Astrocyte (in vitro differentiated cells and primary cell): ENCODE results near the gene FAM25A. TPM values are rescaled to one million over a fixed set of nuclear protein-coding genes. Genes with fewer than 3 reads are reported as not detected.

Source experiments
- DNase-seq: peaks from one replicate; pipeline ENCODE4 v3.0.0-alpha.2; 2010; ENCODE audit warnings: low read depth
- FAIRE-seq: peaks from 2 replicates; lab custom pipeline; 2011; peaks lifted over from hg19 to GRCh38; lab: Jason Lieb, UNC
- H2AFZ ChIP-seq: 2 replicates; pipeline ENCODE4 v1.6.0; 2012; ENCODE audit warnings: low read depth, low read length, inconsistent platforms
- H3K27ac ChIP-seq: 2 replicates; pipeline ENCODE4 v1.5.1; 2011; ENCODE audit warnings: low read depth, low read length, inconsistent platforms
- H3K27me3 ChIP-seq: 2 replicates; pipeline ENCODE4 v1.6.0; 2011; ENCODE audit warnings: low read length, inconsistent platforms; ENCODE audit not compliant: insufficient read depth
- H3K36me3 ChIP-seq: 2 replicates; pipeline ENCODE4 v1.5.1; 2011; ENCODE audit warnings: low read length, inconsistent platforms; ENCODE audit not compliant: insufficient read depth
- H3K4me1 ChIP-seq: 2 replicates; pipeline ENCODE4 v1.5.1; 2011; ENCODE audit warnings: low read length, inconsistent platforms; ENCODE audit not compliant: insufficient read depth
- H3K4me2 ChIP-seq: 2 replicates; pipeline ENCODE4 v1.6.0; 2012; ENCODE audit warnings: low read length, inconsistent platforms
- H3K4me3 ChIP-seq: 2 replicates; pipeline ENCODE4 v1.5.1; 2011; ENCODE audit warnings: low read depth, mild to moderate bottlenecking, low read length, inconsistent platforms; ENCODE audit not compliant: insufficient read depth
- H3K79me2 ChIP-seq: 2 replicates; pipeline ENCODE4 v1.6.0; 2012; ENCODE audit warnings: mild to moderate bottlenecking, low read length, inconsistent platforms; ENCODE audit not compliant: insufficient read depth
- H3K9ac ChIP-seq: 2 replicates; pipeline ENCODE4 v1.6.0; 2012; ENCODE audit warnings: mild to moderate bottlenecking, low read length, inconsistent platforms
- H3K9me3 ChIP-seq: 2 replicates; pipeline ENCODE4 v1.5.1; 2012; ENCODE audit warnings: low read depth, mild to moderate bottlenecking, low read length, inconsistent platforms; ENCODE audit not compliant: insufficient read depth
- H4K20me1 ChIP-seq: 2 replicates; pipeline ENCODE4 v1.6.0; 2012; ENCODE audit warnings: low read length, inconsistent platforms; ENCODE audit not compliant: insufficient read depth
- H3K27ac Mint-ChIP-seq: one replicate; pipeline ENCODE4 v1.8.0; 2021; ENCODE audit warnings: mild to moderate bottlenecking, mixed read lengths; ENCODE audit not compliant: unreplicated experiment
- H3K27me3 Mint-ChIP-seq: one replicate; pipeline ENCODE4 v1.8.0; 2021; ENCODE audit warnings: low read depth, mixed read lengths; ENCODE audit not compliant: unreplicated experiment
- H3K36me3 Mint-ChIP-seq: one replicate; pipeline ENCODE4 v1.8.0; 2021; ENCODE audit warnings: low read depth, mixed read lengths; ENCODE audit not compliant: unreplicated experiment
- H3K4me1 Mint-ChIP-seq: one replicate; pipeline ENCODE4 v1.8.0; 2021; ENCODE audit warnings: low read depth, mixed read lengths; ENCODE audit not compliant: unreplicated experiment
- H3K4me3 Mint-ChIP-seq: one replicate; pipeline ENCODE4 v1.8.0; 2021; ENCODE audit warnings: mild to moderate bottlenecking, moderate library complexity, mixed read lengths; ENCODE audit not compliant: unreplicated experiment
- H3K9me3 Mint-ChIP-seq: one replicate; pipeline ENCODE4 v1.8.0; 2021; ENCODE audit warnings: mild to moderate bottlenecking, mixed read lengths; ENCODE audit not compliant: unreplicated experiment
- CTCF ChIP-seq: IDR thresholded peaks from 2 replicates; pipeline ENCODE4 v1.5.1; 2011; ENCODE audit warnings: low read depth, mild to moderate bottlenecking, inconsistent platforms, low read length, moderate library complexity; ENCODE audit not compliant: insufficient read depth
- EZH2 ChIP-seq: IDR thresholded peaks from 2 replicates; pipeline ENCODE4 v1.6.1; 2012; ENCODE audit warnings: mild to moderate bottlenecking, low read length, inconsistent platforms; ENCODE audit not compliant: insufficient read depth
- total RNA-seq: library from RNA; stranded (reverse); gene quantifications from 2 replicates; pipeline ENCODE4 v1.2.1, GENCODE V29; 2021

The FAM25A gene
- total RNA-seq, 1 donor from 2014 or later: not detected

DNA sequence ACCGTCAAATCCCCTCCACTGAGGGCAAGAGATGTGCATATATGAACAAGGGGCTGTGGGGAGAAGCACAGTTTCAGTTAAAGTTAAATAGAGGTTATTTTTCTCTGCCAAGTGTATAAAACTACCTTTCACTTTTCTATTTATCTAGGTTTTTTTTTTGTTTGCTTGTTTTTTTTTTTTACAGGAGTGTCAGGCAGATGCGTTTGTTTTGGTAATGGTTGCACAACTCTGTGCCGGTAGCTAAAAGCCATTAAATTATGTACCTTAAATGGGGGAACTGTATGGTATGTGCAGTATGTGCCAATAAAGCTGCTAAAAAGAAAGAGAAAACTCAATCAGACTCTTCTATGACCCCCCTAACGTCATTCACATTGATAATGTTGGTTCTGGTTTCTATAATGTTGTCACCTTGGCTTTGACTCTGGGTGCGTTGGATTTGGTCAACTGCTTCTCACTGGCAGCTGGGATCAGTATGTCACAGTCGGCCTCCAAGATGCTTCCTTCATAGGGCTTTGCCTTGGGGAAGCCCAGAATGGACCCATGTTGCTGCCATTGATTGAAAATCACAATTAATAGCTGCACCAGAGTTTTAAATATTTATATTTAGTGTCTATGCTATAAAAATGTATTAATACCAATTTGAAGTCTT lies 40.3 kb downstream of the FAM25A start:
- Mint-ChIP-seq H3K9me3 (no peaks in the 10 kb centered on the region), H3K36me3 (peaks cover 10% of the 10 kb centered on the region), H3K27me3 (no peaks in the 10 kb centered on the region), H3K4me3 (no peak overlapping the region), H3K4me1 (no peaks in the 10 kb centered on the region), H3K27ac (no peak overlapping the region)
- no peaks in the 10 kb centered on the region for H3K27me3 ChIP-seq
- FAIRE-seq (peak; percentile 17), DNase-seq (no peak)
- no peak overlapping the region for H3K4me3 ChIP-seq
- peaks cover under 1% of the 10 kb centered on the region for H4K20me1 ChIP-seq
- no peak overlapping the region for H3K4me2 ChIP-seq
- H2AFZ ChIP-seq: no peak overlapping the region
- H3K4me1 ChIP-seq: peaks cover 2% of the 10 kb centered on the region
- no peak overlapping the region for H3K27ac ChIP-seq
- no peak for TF ChIP-seq CTCF
- TF ChIP-seq EZH2: no peak
- H3K36me3 ChIP-seq: peaks cover 43% of the 10 kb centered on the region
- H3K9ac ChIP-seq: no peak overlapping the region
- H3K79me2 ChIP-seq: no peaks in the 10 kb centered on the region
- no peaks in the 10 kb centered on the region for H3K9me3 ChIP-seq

DNA sequence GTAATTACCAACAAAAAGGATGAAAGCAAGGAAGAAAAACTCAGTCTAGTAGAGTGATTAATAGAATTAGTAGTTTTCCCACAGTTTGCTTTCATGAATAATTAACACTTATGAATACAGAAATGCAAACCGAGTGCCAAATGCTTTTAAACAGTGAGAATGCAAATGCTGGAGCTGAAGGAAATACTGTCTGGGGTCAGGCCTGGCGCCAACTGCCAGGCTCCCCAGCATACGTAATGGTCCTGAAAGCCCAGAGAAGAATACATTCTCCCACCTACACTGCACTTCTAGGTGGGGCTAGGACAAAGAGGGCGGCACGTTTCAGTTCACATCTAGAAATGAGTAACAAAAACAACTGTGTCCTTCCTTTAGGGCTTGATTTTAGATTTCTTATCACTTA lies 44.6 kb downstream of the FAM25A start:
- no peaks in the 10 kb centered on the region for H3K27me3 ChIP-seq
- no peak overlapping the region for H2AFZ ChIP-seq
- no peaks in the 10 kb centered on the region for H4K20me1 ChIP-seq
- H3K36me3 Mint-ChIP-seq: peaks cover 18% of the 10 kb centered on the region
- no peak overlapping the region for H3K27ac Mint-ChIP-seq
- H3K4me3 Mint-ChIP-seq: no peak overlapping the region
- no peak overlapping the region for H3K9ac ChIP-seq
- no peaks in the 10 kb centered on the region for H3K9me3 ChIP-seq
- H3K9me3 Mint-ChIP-seq: no peaks in the 10 kb centered on the region
- no peak for FAIRE-seq
- no peak overlapping the region for H3K4me3 ChIP-seq
- H3K27ac ChIP-seq: no peak overlapping the region
- H3K79me2 ChIP-seq: no peaks in the 10 kb centered on the region
- TF ChIP-seq EZH2 (no peak), CTCF (no peak)
- peaks cover 32% of the 10 kb centered on the region for H3K36me3 ChIP-seq
- no peak overlapping the region for H3K4me2 ChIP-seq
- H3K27me3 Mint-ChIP-seq: no peaks in the 10 kb centered on the region
- H3K4me1 ChIP-seq: no peaks in the 10 kb centered on the region
- H3K4me1 Mint-ChIP-seq: no peaks in the 10 kb centered on the region
- DNase-seq: no peak

DNA sequence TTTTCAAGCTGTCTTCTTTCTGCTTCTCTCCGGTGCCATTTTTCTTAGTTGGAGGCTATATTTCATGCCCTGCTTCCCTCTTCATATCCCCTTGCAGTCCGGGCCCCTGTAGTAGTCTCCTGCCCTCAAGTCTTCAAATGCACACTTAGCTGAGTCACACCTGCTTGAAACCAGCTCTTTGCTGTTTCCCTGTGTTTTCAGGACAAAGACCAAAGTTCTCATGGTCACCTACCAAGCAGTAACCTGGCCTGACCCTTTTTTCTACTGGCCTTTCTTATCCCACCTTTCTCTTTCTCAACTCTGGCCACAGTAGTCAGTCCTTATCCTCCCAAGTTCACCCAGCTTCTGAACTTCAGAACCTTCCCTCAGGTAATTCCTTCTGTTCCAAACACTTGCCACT lies 46.1 kb downstream of the FAM25A start:
- no peak overlapping the region for H3K4me3 ChIP-seq
- Mint-ChIP-seq H3K4me1 (no peaks in the 10 kb centered on the region), H3K4me3 (no peak overlapping the region), H3K36me3 (peaks cover 14% of the 10 kb centered on the region), H3K27me3 (no peaks in the 10 kb centered on the region), H3K9me3 (no peaks in the 10 kb centered on the region), H3K27ac (no peak overlapping the region)
- TF ChIP-seq CTCF (no peak), EZH2 (no peak)
- H3K79me2 ChIP-seq: no peaks in the 10 kb centered on the region
- peaks cover 21% of the 10 kb centered on the region for H3K36me3 ChIP-seq
- DNase-seq: no peak
- H2AFZ ChIP-seq: no peak overlapping the region
- H3K4me2 ChIP-seq: no peak overlapping the region
- no peaks in the 10 kb centered on the region for H3K4me1 ChIP-seq
- no peaks in the 10 kb centered on the region for H3K9me3 ChIP-seq
- no peaks in the 10 kb centered on the region for H4K20me1 ChIP-seq
- FAIRE-seq: no peak
- H3K9ac ChIP-seq: no peak overlapping the region
- no peaks in the 10 kb centered on the region for H3K27me3 ChIP-seq
- H3K27ac ChIP-seq: no peak overlapping the region
